ENCODE results near the gene APBB2. TPM values are rescaled to one million over a fixed set of nuclear protein-coding genes. Genes with fewer than 3 reads are reported as not detected.

Gene APBB2
- total and polyA plus RNA-seq, 11 donors = 8.6 to 39.1 (median 26.7) TPM

DNA sequence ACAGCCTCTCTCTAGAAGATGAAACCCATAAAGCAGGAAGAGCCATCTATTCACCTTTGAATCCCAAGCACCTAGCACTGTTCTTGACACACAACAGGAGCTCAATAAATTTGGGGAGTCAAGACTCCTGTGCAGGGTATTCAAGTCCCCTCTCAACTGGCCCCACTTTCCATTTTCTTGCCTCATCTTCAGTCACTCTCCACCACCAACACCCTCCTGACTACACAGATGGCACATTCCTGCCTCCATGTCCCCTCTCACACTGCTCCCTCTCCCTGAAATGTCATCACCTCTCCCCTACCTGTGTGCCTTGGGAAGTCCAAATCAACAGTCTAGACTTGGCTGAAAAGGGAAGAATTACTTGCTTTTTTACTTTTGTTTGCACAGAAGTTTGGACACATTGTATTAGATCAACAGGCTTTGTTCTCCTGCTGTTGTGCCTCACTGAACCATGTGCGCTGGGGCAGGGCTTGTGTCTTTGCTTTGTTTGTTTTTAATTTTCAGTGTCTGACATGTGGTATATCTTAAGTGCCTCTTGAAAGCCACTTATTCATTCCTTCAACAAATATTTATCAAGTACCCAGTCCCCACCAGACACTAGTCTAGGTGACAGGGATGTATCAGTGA lies 85.1 kb downstream of the APBB2 start:
- DNase-seq (no peak), ATAC-seq (no peak)
- TF ChIP-seq CTCF (IDR thresholded peaks at IDR 0.05) (no peak), POLR2A (IDR thresholded peaks at IDR 0.05) (no peak)
- Histone ChIP-seq H3K4me1 (peaks cover 0 to 51% (median 11%) of the 10 kb centered on the region in 12 donors), H3K4me3 (no peak overlapping the region), H3K27me3 (no peaks in the 10 kb centered on the region), H3K9me3 (no peaks in the 10 kb centered on the region), H3K27ac (no peak overlapping the region), H3K36me3 (no peaks in the 10 kb centered on the region)
- WGBS, 4 donors = 73 to 88% (median 80%) methylated on average over 1 of the region's 1 CpG
- intact Hi-C loops (cut with DNase I) = no loop called here

DNA sequence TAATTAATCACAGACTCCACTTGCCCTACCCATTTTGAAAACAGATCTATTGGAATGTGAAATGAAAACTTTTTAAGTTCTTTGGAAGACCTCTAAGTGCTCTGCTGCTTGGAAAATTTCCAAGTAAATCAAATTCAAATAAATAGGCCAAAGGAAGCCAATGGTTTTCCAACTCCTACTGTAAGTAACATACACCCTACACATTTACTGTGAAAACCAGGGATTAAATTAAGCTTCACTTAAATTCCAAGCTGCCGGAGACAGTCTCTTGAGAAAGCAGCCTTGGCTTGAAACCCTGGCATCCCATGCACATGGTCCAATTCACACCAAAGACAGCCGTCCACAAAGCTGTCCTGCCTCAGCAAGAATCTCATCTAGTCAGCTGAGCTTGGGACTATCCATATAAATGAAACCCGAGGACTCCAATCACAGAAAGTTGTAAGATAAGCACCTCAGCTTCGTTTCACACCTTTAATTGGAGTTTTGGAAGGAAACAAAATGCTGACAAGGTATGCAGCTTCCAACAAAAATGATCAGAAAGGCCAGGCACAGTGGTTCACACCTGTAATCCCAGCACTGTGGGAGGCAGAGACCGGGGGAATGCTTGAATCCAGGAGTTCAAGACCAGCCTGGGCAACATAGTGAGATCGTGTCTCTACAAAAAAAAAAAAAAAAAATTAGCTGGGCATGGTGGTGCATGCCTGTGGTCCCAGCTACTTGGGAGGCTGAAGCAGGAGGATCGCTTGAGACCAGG lies 88.6 kb downstream of the APBB2 start:
- Histone ChIP-seq H3K9me3 (no peaks in the 10 kb centered on the region), H3K27ac (no peak overlapping the region), H3K4me1 (peaks cover 0 to 30% (median 8%) of the 10 kb centered on the region in 12 donors), H3K27me3 (no peaks in the 10 kb centered on the region), H3K4me3 (no peak overlapping the region), H3K36me3 (no peaks in the 10 kb centered on the region)
- WGBS, 4 donors = 81 to 87% (median 85%) methylated on average over 7 of the region's 7 CpGs
- TF ChIP-seq POLR2A (IDR thresholded peaks at IDR 0.05) (no peak), CTCF (IDR thresholded peaks at IDR 0.05) (no peak)
- no peak for DNase-seq
- no peak for ATAC-seq
- intact Hi-C loops (cut with DNase I) = no loop called here

DNA sequence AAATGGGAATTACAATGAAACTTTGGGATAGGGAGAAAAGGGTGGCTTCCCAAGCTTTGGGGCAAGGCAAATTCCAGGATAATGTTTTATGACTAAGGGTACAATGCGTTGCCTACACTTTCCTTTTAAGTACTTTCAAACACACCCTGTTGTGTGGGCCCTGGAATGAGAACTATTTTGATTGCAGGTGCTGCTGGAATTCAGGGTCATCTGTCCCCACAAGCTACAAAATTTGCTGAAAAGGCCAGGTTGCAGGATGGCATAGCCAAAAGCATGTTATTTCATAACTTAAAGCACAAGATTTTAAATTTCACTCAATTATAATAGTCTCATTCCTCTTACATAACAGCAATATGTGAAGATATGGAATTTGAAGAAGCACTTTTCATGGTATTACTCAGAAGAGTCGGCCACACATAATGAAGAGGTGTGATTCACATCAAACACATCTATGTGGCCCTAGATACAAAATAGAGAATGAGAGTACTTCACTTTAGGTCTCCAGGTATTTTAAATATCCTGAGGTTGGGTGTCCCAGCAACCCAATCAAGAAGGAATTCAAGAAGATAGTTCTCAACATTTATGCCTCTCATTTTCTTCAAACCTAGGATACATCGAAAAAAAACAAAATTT lies 89.3 kb downstream of the APBB2 start:
- Histone ChIP-seq H3K27ac (no peak overlapping the region), H3K27me3 (no peaks in the 10 kb centered on the region), H3K36me3 (no peaks in the 10 kb centered on the region), H3K9me3 (no peaks in the 10 kb centered on the region), H3K4me3 (no peak overlapping the region), H3K4me1 (peaks cover 0 to 30% (median 12%) of the 10 kb centered on the region in 12 donors)
- no peak for ATAC-seq
- WGBS, 4 donors = 83 to 97% (median 92%) methylated on average over 3 of the region's 3 CpGs
- DNase-seq = no peak
- intact Hi-C loops (cut with DNase I) = no loop called here
- no peak for TF ChIP-seq CTCF (IDR thresholded peaks at IDR 0.05)
- TF ChIP-seq POLR2A (IDR thresholded peaks at IDR 0.05) = no peak

DNA sequence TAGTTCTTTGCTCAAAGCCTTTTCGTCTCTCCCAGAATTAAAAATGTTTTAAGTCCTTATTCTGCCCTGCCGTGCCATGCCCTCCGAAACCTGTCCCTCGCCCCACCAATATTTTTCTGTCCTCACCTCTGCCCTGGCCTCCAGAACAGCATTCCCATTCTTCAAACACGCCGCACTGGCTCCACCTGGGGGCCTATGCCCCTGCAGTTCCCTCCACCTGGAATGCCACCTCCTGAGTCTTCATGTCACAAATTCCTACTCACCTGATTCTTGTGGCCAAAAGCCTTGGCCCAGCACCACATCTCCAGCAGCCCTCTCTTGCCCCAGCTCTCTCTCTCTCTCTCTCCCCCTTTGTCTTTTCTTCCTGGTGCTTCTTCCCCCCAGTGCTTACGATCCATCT lies 91.6 kb downstream of the APBB2 start:
- DNase-seq (no peak), ATAC-seq (no peak)
- Histone ChIP-seq H3K4me1 (peaks cover 0 to 34% (median 13%) of the 10 kb centered on the region in 12 donors), H3K27me3 (no peaks in the 10 kb centered on the region), H3K4me3 (no peak overlapping the region), H3K27ac (no peak overlapping the region), H3K36me3 (no peaks in the 10 kb centered on the region), H3K9me3 (no peaks in the 10 kb centered on the region)
- WGBS, 4 donors = 96 to 98% (median 97%) methylated on average over 7 of the region's 7 CpGs
- intact Hi-C loops (cut with DNase I) = no loop called here
- TF ChIP-seq CTCF (IDR thresholded peaks at IDR 0.05) (no peak), POLR2A (IDR thresholded peaks at IDR 0.05) (no peak)

All from heart left ventricle (tissue), 16 donors.